Ramos (cell line): ENCODE data around the gene MORN1.

Experiments
- in situ Hi-C: fragments of 300-500 bp; cut with MboI; formaldehyde crosslinking; loops from one replicate; pipeline ENCODE4 v1.14.3; 2022; ENCODE audit warnings: low sequenced_read_pairs; ENCODE audit not compliant: unreplicated experiment

Gene MORN1

GRCh38 chr1:2378956-2379732 lies 12.2 kb downstream of the MORN1 start:
- in situ Hi-C loops, result loop anchor here (5.0 to 25.0 kb wide), 2 partner anchors 182 to 767 kb away; partner anchors contain the start of genes FNDC10 and MIB2

- in situ Hi-C loops, result loop anchor here (5.0 to 25.0 kb wide), 2 partner anchors 181 to 766 kb away; partner anchors contain the start of genes FNDC10 and MIB2
These were observed 12.9 kb downstream of the MORN1 start for GRCh38 chr1:2378441-2378851.

- in situ Hi-C loops, result loop anchor here (5.0 to 25.0 kb wide), 2 partner anchors 181 to 766 kb away; partner anchors contain the start of genes FNDC10 and MIB2
These were observed 13.5 kb downstream of the MORN1 start for GRCh38 chr1:2377751-2378440.

GRCh38 chr1:2376931-2377672 lies 14.3 kb downstream of the MORN1 start:
- in situ Hi-C loops, result loop anchor here (5.0 to 25.0 kb wide), 2 partner anchors 180 to 765 kb away; partner anchors contain the start of genes FNDC10 and MIB2

- in situ Hi-C loops, result loop anchor here (5.0 to 25.0 kb wide), 2 partner anchors 179 to 764 kb away; partner anchors contain the start of genes FNDC10 and MIB2
These were observed 15.1 kb downstream of the MORN1 start for GRCh38 chr1:2376261-2376741.

GRCh38 chr1:2375923-2376260 lies 15.5 kb downstream of the MORN1 start:
- in situ Hi-C loops, result loop anchor here (5.0 to 25.0 kb wide), 2 partner anchors 179 to 764 kb away; partner anchors contain the start of genes FNDC10 and MIB2

GRCh38 chr1:2375246-2375922 lies 16.0 kb downstream of the MORN1 start:
- in situ Hi-C loops, result loop anchor here (5.0 to 25.0 kb wide), 2 partner anchors 178 to 763 kb away; partner anchors contain the start of genes FNDC10 and MIB2

- in situ Hi-C loops, result loop anchor here (5.0 to 25.0 kb wide), 2 partner anchors 177 to 762 kb away; partner anchors contain the start of genes FNDC10 and MIB2
These were observed 16.9 kb downstream of the MORN1 start for GRCh38 chr1:2374252-2375155.

GRCh38 chr1:2373551-2374251 lies 17.7 kb downstream of the MORN1 start:
- in situ Hi-C loops, result no loop called here

GRCh38 chr1:2372551-2373490 lies 18.5 kb downstream of the MORN1 start:
- in situ Hi-C loops, result no loop called here

- in situ Hi-C loops, result no loop called here
These were observed 23.2 kb downstream of the MORN1 start for GRCh38 chr1:2368053-2368744.

GRCh38 chr1:2363847-2364513 lies 27.4 kb downstream of the MORN1 start:
- in situ Hi-C loops, result no loop called here

GRCh38 chr1:2360588-2361364 lies 30.6 kb downstream of the MORN1 start:
- in situ Hi-C loops, result no loop called here

- in situ Hi-C loops, result no loop called here
These were observed 32.4 kb downstream of the MORN1 start for GRCh38 chr1:2358651-2359640.
